ENCODE data around the gene RIC1.

RIC1 gene

DNA sequence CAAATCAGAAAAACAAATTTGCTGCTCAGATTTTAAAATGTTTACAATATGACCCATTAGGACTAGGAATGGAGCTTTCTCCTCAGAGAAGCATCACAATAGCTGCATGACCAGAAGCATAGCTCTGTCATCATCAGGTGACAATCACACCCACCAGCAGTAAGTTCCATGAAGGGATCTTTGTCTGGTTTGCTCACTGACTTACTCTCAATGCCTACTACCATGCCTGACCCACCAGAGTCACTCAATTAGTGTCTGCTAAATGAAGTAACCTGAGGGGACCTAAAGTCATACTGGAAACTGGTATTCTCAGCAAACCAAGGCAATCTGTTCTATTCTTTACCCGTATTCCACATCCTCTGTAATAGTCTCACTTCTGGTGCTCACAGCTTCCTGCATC is 196.3 kb downstream of the RIC1 start:
- TF ChIP-seq, protein P1, sequence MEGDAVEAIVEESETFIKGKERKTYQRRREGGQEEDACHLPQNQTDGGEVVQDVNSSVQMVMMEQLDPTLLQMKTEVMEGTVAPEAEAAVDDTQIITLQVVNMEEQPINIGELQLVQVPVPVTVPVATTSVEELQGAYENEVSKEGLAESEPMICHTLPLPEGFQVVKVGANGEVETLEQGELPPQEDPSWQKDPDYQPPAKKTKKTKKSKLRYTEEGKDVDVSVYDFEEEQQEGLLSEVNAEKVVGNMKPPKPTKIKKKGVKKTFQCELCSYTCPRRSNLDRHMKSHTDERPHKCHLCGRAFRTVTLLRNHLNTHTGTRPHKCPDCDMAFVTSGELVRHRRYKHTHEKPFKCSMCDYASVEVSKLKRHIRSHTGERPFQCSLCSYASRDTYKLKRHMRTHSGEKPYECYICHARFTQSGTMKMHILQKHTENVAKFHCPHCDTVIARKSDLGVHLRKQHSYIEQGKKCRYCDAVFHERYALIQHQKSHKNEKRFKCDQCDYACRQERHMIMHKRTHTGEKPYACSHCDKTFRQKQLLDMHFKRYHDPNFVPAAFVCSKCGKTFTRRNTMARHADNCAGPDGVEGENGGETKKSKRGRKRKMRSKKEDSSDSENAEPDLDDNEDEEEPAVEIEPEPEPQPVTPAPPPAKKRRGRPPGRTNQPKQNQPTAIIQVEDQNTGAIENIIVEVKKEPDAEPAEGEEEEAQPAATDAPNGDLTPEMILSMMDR (IDR thresholded peaks at IDR 0.05; ENCODE audit: extremely low read depth, missing control alignments), result no peak

More for the DNA sequence above, 196.3 kb downstream of the RIC1 start:
- no peak for DNase-seq (ENCODE audit: low spot score)

Measured in GM20000 (cell line).